NCI-H1436 (cell line): ENCODE measurements around the gene LEMD1.

Experiments
- DNase-seq: peaks from one replicate; lab custom pipeline; 2025; lab: John Stamatoyannopoulos, UW

LEMD1 gene

DNA sequence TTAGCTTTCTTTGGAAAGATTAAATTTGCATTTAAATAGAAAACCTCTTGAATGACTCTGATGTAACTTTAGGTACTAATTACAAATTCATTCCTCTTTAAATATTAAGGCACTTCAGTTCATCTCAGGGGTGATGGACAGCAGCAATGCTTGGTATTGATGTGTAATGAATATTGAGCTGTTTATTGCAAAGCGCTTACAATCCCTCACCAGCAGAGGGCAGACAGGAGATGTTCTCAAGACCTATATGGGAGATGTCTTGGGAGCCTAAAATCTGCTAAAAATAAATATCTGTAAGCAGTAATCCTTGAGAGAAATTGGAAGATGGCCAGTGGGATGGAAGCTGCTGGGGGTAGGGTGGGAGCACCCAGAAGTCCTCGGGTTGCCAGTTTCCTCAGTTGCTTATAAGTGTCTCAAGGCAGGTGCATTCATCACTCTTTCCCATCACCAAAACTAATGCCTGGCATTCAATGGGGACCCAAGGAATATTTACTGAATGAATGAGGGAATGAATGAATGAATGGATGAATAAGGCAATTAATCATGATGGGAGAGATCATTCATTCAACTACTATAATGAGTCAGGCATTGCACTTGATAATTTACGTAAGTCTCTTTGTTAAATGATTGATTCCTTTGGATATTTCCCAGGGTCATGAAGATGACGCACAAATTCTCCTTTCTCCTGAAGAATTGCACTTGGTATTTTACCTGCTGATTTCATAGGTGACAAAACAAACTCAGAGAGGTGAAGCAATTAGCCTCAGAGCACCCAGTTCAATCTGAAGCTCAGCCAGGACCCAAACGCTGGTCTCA lies 67.4 kb downstream of the LEMD1 start:
- peak; percentile 83 for DNase-seq

DNA sequence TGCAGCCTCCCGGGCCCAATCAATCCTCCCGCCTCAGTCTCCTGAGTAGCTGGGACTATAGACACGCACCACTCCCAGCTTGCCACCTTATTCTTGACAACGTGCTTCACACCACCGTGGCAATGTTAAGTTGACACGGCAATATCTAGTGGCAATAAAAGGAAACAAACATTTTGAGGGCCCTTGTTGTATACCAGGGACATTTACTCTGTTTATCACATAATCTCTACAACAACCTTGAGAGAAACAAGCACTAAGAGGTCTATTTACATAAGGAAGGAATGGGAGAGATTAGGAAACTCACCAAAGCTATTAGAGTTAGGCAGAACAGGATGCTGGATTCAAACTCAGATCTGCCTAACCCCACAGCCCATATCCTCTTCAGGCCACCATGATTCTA lies 68.2 kb downstream of the LEMD1 start:
- DNase-seq, result no peak

DNA sequence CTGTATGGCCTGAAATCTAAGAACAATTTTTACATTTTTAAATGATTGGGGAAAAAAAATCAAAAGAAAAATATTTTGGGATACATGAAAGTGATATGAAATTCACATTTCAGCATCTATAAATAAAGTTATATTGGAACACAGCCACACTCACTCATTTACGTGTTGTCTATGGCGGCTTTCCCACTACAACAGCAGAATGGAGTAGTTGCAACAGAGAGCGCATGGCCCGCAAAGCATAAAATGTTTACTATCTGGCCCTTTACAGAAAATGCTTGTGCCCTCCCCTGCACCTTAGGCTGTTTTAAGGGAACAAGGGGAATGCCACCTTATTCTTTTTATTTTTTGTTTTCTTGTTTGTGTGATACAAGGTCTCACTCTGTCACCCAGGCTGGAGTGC lies 68.7 kb downstream of the LEMD1 start:
- DNase-seq, result no peak

DNA sequence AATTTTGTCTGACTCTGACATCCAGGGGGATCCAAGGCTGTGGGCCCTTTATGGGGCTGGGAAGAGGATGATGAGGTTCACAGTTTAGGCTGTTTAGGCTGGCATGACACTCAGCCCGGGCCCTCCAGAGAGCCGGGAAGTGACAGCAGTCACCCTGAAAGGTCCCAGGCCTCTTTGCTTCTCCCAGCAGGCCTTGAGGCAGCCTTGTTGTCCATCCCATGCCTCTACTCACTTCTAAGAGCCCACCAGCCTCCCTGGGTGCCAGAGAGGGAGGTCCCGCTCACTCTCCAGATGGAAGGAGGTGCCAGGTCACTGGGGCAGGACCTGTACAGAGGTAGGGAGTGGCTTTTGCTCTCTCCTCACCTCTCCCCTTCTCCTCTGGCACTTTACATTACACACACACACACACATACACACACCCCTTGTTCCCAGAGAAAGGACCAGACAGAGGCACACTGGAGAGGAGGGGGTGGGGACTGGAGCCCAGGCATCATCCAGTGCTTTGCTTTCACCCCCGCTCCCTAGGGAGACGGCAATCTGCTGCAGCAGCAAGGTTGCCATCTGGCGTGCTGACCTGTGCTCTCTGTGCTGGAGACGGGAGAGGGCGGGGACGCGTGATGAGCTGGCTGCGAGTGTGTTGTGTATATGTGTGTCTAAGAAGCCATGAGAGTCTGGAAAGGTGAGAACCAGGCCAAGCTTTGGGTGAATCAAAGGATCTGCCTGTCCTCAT lies 69.7 kb downstream of the LEMD1 start:
- DNase-seq, result peak; percentile 98

DNA sequence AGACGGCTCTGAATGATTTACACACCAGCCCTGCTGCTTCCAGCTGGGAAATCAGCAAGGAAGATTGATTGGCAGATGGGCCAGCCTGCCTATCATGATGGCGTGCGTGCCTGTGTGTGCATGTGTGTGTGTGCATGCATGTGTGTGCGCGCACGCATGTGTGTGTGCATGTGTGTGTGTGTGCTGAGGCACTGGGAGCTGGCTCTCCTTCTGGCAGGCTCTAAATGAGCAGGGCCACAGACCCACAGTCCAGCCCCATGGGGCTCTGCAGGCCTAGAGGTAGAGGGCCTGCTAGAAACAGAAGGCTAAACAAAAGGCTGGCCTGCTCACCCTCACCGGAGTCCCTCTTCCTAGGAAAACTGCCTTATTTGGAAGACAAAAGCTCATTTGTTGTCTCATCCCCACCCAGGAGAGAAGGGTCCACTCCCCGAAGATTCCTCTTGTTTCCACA lies 71.1 kb downstream of the LEMD1 start:
- DNase-seq, result no peak

DNA sequence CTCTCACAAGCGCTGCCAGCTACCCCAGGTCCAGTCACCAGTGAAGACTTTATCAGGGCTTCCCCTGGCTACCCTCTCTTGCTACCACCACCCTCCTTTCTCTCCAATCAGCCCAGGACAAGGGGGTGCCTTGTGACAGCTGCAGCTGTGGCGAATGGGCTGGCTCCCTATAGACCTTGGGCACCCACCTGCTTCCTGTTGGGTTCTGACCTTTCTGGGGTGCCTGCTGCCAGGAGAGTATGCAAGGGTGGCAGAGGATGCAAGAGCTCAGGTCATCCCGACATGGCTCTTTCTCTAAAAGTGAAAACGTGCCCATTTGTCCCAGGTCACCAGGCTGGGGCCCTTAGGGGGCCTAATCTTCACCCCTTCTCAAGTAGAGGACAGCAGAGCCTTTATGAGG lies 71.7 kb downstream of the LEMD1 start:
- no peak for DNase-seq

DNA sequence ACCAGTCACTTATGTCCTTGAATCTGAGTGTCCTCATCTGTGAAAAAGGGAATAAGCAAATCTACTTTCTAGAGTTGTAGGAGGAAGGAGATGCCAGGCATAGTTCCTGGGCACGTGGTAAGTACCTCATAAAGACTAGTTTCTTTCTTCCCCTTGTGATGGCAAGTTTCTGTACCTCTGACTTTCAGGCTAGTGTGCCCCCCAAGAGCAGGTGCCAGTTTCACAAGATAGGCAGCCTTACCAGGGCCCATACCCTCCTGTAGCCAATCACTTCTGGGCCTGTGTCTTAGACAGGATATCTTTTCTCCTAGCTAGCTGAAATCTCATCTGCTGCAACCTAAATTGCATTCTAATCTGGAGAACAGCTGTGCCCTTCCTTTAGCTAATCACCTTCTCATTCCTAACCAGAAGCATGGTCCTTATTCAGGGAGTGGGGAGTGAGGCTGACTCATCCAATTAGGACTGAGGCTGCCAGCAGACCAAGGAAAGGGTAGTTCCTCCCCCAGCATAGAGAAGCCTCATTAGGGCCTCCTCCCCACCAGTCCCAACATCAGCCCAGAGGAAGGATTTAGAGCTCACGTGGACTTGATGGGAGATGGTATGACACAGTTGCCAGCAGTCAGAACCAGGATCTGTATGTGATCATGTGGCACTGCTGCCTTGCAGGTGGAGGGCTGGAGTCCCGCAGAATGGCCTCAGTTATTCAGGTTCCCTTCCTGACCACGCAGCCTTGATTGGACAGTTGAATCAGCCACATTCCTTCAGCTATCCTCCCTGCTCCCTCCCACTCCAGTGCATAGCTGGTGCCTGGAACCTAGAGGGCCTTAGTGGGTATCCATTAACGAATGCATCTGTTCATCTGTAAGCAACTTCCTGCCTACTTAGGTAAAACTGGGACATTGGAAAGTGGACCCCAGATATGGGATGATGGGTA lies 73.0 kb downstream of the LEMD1 start:
- no peak for DNase-seq

DNA sequence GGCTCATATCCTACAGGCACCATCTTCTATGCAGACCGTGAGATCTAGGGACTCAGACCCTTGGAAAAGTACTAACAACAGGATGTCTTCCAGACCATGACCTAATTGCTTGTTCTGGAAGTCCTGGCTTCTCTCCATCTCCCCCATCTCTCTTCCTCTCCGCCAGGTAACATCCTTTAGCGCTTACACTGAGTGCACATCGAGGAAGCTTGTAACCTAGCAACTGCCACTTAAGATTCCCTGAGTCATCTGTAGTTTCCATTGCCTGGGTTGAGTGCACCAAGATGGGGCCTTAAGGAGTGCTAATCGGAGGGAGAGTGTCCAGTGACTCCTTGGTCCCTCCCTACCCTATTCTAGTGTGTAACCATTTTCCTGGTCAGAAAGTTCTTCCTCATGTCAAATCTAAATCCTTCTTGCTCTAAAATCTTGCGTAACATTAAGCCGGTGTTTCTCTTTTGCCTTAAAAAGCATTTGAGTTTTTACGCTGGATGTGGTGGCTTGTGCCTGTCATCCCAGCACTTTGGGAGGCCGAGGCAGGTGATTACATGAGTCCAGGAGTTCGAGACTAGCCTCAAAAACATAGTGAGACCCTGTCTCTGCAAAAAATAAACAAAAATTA lies 74.8 kb downstream of the LEMD1 start:
- peak; percentile 63 for DNase-seq

DNA sequence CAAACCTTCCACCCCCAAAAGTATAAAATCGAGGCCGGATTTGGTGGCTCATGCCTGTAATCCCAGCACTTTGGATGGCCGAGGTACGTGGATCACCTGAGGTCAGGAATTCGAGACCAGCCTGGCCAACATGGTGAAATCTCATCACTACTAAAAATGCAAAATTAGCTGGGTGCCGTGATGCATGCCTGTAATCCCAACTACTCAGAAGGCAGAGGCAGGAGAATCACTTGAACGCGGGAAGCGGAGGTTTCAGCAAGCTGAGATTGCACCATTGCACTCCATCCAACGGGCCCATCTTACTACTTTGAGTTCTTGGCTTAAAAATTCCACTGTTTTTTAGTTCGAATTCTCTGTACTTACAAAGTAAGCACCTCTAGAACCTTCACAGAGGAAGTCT lies 76.1 kb downstream of the LEMD1 start:
- no peak for DNase-seq

DNA sequence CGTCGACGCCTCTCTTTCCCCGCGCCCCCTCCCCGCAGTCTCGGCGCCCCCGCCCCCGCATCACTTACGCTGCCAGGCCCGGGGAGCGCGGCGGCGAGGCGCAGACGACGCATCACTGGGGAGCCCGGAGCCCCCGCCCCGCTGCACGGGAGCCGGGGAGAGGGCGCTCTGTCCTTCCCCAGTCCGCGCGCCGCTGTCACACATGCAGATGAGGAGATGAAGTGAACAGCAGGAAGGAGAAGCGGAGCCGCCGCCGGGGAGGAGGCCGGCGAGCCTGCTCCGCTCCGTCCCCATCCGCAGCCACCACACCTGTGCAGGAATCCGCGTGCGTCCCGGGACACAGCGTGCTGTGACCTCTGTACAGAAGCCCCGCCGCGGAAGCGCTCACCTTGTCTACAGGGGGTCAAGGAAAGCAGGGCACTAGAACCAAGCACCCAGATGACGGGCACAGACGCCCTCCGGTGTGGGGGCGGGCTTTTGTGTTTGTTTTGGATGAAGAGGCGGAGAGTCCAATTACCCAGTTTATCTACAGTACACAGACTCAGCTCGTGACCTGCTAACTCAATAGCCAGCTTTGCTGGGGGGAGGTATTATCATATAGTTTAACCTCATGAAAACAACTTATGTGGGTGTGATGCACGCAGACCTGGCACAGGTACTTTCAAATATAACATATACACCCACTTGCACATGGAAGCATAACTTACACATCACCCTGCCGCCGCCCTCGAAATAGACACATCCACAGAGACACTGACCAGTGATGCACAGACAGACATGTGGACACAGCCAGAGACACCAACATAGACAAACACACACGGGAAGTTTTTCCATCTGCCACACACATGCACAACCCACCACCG lies 77.6 kb downstream of the LEMD1 start:
- peak; percentile 51 for DNase-seq

DNA sequence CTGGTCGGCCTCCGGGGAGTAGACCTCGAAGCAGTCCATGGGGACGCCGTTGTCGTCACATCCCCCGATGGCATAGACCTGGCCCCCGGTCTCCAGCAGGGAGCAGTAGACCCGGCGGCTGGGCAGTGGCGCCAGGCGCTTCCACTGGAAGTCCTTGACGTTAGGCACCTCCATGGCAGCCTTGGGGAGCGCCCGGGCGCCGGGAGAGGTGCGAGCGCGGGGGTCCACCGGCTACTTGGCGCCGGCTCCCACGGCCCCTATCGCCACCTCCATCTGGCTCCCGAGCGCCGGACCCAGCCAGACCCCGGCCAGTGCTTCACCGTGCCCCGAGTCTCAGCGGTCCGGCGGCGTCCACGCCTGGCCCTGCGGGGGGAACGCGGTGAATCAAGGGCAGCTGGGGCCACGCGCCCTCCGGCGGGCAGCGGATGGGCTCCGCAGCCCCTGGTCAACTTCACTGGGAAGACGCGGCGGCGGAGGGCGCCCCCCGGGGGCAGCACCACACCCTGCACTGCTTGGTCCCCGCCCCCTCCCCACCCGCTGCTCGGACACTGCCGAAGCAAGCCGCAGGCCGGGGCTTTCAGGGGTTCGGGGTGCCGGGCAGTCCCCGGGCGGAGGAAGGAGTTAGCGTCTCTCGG lies 78.3 kb downstream of the LEMD1 start:
- DNase-seq, result no peak

DNA sequence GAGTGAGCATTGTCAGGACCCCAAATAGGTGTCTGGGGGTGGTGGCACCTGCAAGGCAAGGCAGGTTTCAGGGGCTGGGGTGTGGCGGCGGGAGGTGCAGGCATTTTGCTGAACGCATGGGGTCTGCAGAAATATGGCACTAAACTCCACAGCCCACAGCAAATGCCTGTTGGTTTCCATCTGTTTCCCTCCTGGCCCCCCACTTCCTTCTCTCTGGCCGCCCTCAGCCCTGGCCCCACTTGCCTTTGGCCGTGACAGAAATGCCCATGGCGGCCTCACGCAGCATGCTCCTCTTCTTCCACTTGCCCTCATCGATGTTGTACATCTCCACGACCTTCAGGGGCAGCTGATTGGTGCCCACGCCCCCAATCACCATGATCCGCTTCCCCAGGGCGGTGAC lies 78.9 kb downstream of the LEMD1 start:
- DNase-seq, result no peak

DNA sequence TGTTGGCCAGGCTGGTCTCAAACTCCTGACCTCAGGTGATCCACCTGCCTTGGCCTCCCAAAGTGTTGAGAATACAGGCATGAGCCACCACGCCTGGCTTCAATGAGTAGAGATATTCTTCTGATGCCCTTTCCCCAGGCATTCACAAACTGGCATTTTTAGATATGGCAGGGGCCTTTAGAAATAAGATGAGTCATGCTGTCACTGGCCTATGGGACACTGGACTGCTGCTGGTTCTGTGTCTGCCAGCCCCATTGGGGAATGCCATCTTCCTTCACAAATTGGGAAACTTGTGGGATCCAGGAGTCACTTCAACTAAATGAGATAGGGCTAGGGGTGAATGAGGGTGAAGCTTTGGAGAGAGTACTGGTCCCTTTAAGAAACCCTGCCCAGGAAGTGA lies 81.2 kb downstream of the LEMD1 start:
- no peak for DNase-seq

DNA sequence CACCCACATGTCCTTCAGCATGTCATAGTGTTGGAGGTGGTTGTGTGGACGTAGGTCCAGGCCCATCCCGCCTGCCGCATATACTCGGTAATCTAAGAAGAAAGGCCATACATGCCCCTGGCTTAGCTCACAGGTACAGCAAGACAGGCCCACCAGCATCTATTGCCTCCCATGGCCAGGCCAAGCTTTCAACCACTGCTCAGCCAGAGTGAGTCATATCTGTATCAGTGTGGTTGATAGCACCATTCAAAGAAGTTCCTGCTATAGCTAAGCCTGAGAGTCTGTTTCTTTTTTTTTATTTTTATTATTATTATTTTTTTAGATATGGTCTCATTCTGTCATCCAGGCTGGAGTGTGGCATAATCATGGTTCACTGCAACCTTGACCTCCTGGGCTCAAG lies 82.1 kb downstream of the LEMD1 start:
- no peak for DNase-seq

DNA sequence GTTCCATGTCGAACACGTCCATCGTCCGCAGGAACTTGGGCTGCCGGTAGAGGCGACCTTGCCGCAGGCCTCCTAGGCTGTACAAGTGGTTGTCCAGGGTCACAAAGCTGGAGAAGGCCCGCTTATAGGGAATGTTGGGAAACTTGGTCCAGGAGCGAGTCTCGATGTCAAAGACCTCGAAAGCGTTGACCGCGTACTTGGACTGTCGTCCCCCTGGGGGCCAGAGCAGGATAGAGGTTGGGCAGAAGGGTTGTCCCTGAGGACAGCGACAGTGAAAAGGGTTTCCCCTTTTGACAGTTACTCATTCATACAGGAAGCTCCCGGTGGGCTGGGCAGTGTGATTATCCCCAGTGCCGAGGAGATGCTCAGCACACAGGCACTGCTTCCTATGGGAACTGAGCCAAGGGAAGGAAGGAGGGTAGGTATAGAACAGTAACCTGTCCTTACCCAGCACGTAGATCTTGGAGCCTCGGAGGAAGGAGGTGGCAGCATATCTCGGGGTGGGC lies 82.6 kb downstream of the LEMD1 start:
- no peak for DNase-seq

DNA sequence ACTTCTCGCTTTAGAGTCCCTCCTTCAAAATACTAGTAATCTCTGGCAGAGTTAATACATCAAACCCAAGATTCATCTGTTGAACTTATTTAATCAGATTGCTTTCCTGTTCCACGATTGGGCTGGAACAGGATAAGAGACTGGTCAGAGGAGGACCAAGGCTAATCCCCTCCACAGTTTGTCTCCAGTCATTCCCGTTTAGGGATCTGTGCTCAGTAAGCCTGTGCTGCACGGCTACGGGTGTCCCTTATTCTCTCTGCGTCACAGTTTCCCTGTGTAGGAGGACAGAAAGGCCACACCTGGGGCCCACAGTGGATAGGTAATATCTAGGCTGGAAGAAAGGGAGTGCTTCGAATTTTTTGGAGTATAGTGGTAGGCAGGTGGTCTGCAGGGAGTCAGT lies 83.8 kb downstream of the LEMD1 start:
- no peak for DNase-seq

DNA sequence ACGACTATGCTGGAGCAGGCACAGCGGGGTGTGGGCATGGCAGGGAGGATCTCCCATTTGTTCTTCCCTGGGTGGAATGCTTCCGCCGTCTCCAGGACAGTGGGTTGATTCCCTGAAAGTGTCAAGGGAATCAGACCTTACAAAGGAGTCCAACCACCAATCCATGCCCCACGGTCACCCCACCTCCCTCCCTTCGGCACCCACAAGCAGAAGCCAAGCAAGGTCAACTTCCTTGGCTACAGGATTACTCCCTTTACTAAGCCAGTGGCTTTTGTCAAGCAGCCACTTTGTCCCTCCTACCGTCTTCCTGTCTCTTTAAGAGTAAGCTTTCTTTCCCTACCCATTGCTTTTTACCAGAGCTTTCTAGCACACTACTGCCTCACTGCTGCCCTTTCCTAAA lies 84.4 kb downstream of the LEMD1 start:
- DNase-seq, result no peak

DNA sequence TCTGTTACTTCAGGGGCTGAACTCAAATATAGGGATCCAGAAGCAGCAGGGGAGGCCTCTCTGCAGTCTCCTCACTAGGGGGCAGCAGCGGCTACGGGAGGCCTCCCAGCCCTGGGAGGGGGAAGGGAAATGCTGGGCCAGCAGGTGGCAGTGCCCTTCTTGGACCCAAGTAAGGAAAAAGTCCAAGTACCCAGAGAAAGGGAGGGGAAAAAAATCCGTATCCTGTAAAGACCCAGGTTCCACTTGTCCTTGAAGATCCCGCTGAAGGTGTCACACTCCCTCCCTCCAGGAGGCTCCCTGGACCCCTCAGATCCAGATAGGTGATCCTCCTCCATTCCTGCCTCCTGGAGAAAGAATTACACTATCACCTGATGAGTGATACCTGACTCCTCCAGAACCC lies 86.2 kb downstream of the LEMD1 start:
- peak; percentile 93 for DNase-seq

DNA sequence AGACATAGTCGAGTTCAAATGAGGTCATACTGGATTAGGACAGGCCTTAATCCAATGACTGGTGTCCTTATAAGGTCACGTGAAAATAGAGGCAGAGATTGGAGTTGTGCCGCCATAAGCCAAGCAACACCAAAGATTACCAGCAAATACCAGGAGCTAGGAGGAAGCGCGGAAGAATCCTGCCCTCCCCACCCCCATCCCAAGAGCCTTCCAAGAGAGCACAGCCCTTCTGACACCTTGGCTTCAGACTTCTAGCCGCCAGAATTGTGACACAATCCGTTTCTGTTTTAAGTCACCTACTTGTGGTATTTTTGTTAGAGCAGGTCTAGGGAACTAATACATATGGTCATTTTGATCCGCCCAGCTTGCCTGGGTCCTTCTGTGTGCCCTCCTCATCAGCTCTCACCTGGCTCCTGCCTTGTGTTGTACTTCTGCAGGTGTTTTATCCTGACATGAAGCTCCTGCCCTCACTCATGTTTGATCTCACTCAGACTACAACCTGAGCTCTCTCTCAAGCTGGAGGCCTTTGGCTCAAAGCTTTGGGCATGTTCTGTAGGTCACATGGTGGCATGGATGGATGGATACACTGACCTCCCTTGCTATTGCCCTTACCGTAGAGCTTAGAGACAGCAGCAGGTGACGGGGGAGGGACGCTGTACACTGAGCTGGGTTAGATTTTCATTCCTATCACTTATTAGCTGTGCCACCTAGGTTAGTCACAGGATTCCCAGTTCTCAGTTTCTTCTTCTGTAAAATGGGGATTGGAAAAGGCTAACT lies 89.7 kb downstream of the LEMD1 start:
- no peak for DNase-seq
